H1 (cell line): ENCODE results near the gene HIVEP3. TPM values are rescaled to one million over a fixed set of nuclear protein-coding genes. Genes with fewer than 3 reads are reported as not detected.

ENCODE experiments used
- CTCF ChIA-PET: fragments of 300-600 bp; sonication (Branson Sonifier 250); formaldehyde crosslinking; loops from one replicate; lab custom pipeline; 2021; ENCODE audit not compliant: partially characterized antibody; lab: Charles Lee
- POLR2A ChIA-PET: fragments of 300-600 bp; sonication (Branson Sonifier 250); formaldehyde crosslinking; loops from one replicate; lab custom pipeline; 2021; ENCODE audit warnings: inconsistent platforms; ENCODE audit not compliant: partially characterized antibody; lab: Charles Lee
- DNase-seq, 2 experiments: peaks; one replicate each; pipeline versions ENCODE4 v3.0.0 to v3.0.0-alpha.2; 2010 to 2022; ENCODE audit warnings: low spot score in 2 of 2, low read depth in 1 of 2, mixed read lengths in 1 of 2
- FAIRE-seq: peaks from 2 replicates; lab custom pipeline; 2011; peaks lifted over from hg19 to GRCh38; lab: Jason Lieb, UNC
- H2AFZ ChIP-seq: 2 replicates; pipeline ENCODE4 v1.8.1; 2012; ENCODE audit warnings: low read length, inconsistent platforms
- H2AK5ac ChIP-seq: 2 replicates; pipeline ENCODE4 v1.6.1; 2013; ENCODE audit warnings: low read depth, low read length
- H2BK120ac ChIP-seq: replicated peaks from 2 replicates; pipeline ENCODE3; 2013; ENCODE audit warnings: low read depth, low read length, inconsistent platforms
- H2BK12ac ChIP-seq: 2 replicates; pipeline ENCODE4 v1.6.1; 2013; ENCODE audit warnings: low read depth, low read length
- H2BK15ac ChIP-seq: 2 replicates; pipeline ENCODE4 v1.6.1; 2013; ENCODE audit warnings: low read length
- H2BK20ac ChIP-seq: 2 replicates; pipeline ENCODE4 v1.6.1; 2013; ENCODE audit warnings: low read length
- H2BK5ac ChIP-seq: 2 replicates; pipeline ENCODE4 v1.6.1; 2013; ENCODE audit warnings: low read depth, low read length
- H3K14ac ChIP-seq: 2 replicates; pipeline ENCODE4 v1.6.1; 2013; ENCODE audit warnings: inconsistent platforms; ENCODE audit not compliant: insufficient read length
- H3K18ac ChIP-seq: 2 replicates; pipeline ENCODE4 v1.6.1; 2013; ENCODE audit warnings: low read length; ENCODE audit errors: extremely low read depth
- H3K23ac ChIP-seq: 2 replicates; pipeline ENCODE4 v1.6.1; 2013; ENCODE audit warnings: inconsistent platforms; ENCODE audit not compliant: insufficient read length
- H3K23me2 ChIP-seq: 2 replicates; pipeline ENCODE4 v1.6.1; 2013; ENCODE audit warnings: low read depth, low read length
- H3K27ac ChIP-seq: 2 replicates; pipeline ENCODE4 v1.6.1; 2011; ENCODE audit warnings: low read depth, low read length, inconsistent platforms
- H3K27me3 ChIP-seq, 4 experiments: replicated peaks in 1 of 4; 1 replicate in 1 of 4; 2 replicates in 3 of 4; pipeline versions ENCODE4 v1.6.1 to v1.8.1; 2011 to 2013; ENCODE audit warnings: low read length in 3 of 4, mild to moderate bottlenecking in 3 of 4, inconsistent platforms in 2 of 4, mixed read lengths in 2 of 4, moderate library complexity in 1 of 4; ENCODE audit not compliant: control insufficient read depth in 3 of 4, insufficient read depth in 3 of 4; ENCODE audit errors: extremely low read depth in 1 of 4
- H3K36me3 ChIP-seq, 4 experiments: 2 replicates each; pipeline versions ENCODE4 v1.6.1 to v1.8.1; 2011 to 2013; ENCODE audit warnings: mild to moderate bottlenecking in 4 of 4, low read length in 3 of 4, moderate library complexity in 2 of 4, control low read depth in 1 of 4, inconsistent platforms in 1 of 4; ENCODE audit not compliant: insufficient read depth in 4 of 4, control insufficient read depth in 2 of 4
- H3K4ac ChIP-seq: replicated peaks from 2 replicates; pipeline ENCODE3; 2013; ENCODE audit warnings: low read length, low read depth, mixed read lengths, inconsistent platforms; ENCODE audit not compliant: insufficient read length
- H3K4me1 ChIP-seq, 4 experiments: replicated peaks in 1 of 4; 1 replicate in 1 of 4; 2 replicates in 3 of 4; pipeline versions ENCODE4 v1.6.1 to v1.8.1; 2011 to 2013; ENCODE audit warnings: low read length in 3 of 4, inconsistent platforms in 2 of 4, mixed read lengths in 1 of 4; ENCODE audit not compliant: insufficient read depth in 4 of 4, control insufficient read depth in 3 of 4
- H3K4me2 ChIP-seq, 2 experiments: 2 replicates each; pipeline versions ENCODE4 v1.6.1 to v1.8.1; 2011 to 2013; ENCODE audit warnings: low read depth in 2 of 2, low read length in 2 of 2, control low read depth in 1 of 2, inconsistent platforms in 1 of 2, mild to moderate bottlenecking in 1 of 2; ENCODE audit not compliant: insufficient read depth in 1 of 2
- H3K4me3 ChIP-seq, 4 experiments: fragments of 200-600, 300-600 bp in 1 of 4; sonication (generic), shearing (Covaris generic), sonication (Bioruptor Twin) in 1 of 4; 2 replicates each; pipeline versions ENCODE4 v1.5.1 to v1.8.1; 2011 to 2016; ENCODE audit warnings: low read length in 4 of 4, low read depth in 3 of 4, control low read depth in 2 of 4, inconsistent platforms in 2 of 4, mild to moderate bottlenecking in 2 of 4, mixed read lengths in 1 of 4, moderate library complexity in 1 of 4; ENCODE audit not compliant: insufficient read depth in 2 of 4; ENCODE audit errors: extremely low read depth in 1 of 4
- H3K56ac ChIP-seq: replicated peaks from 2 replicates; pipeline ENCODE3; 2013; ENCODE audit warnings: low read depth, mild to moderate bottlenecking, mixed read lengths, low read length, inconsistent platforms; ENCODE audit not compliant: insufficient read length
- H3K79me1 ChIP-seq: 2 replicates; pipeline ENCODE4 v1.6.1; 2013; ENCODE audit warnings: low read depth, low read length, control low read depth
- H3K79me2 ChIP-seq, 2 experiments: 2 replicates each; pipeline versions ENCODE4 v1.6.1 to v1.8.1; 2012 to 2013; ENCODE audit warnings: low read length in 2 of 2, mild to moderate bottlenecking in 2 of 2, inconsistent platforms in 1 of 2; ENCODE audit not compliant: insufficient read depth in 2 of 2, control insufficient read depth in 1 of 2
- H3K9ac ChIP-seq, 4 experiments: replicated peaks in 1 of 4; 1 replicate in 1 of 4; 2 replicates in 3 of 4; pipeline versions ENCODE4 v1.6.1 to v1.8.1; 2011 to 2013; ENCODE audit warnings: low read depth in 3 of 4, low read length in 3 of 4, control low read depth in 2 of 4, mild to moderate bottlenecking in 2 of 4, moderate library complexity in 2 of 4, inconsistent platforms in 1 of 4; ENCODE audit errors: extremely low read depth in 1 of 4
- H3K9me3 ChIP-seq, 2 experiments: 2 replicates each; pipeline versions ENCODE4 v1.6.1 to v1.8.1; 2012 to 2013; ENCODE audit warnings: mild to moderate bottlenecking in 2 of 2, moderate library complexity in 2 of 2, control low read depth in 1 of 2, inconsistent platforms in 1 of 2, low read depth in 1 of 2, low read length in 1 of 2, mixed read lengths in 1 of 2; ENCODE audit not compliant: insufficient read depth in 2 of 2
- H4K20me1 ChIP-seq, 2 experiments: replicated peaks in 1 of 2; 2 replicates each; pipeline versions ENCODE3 to v1.8.1; 2011 to 2013; ENCODE audit warnings: inconsistent platforms in 2 of 2, low read length in 2 of 2, mild to moderate bottlenecking in 1 of 2; ENCODE audit not compliant: insufficient read depth in 2 of 2, control insufficient read depth in 1 of 2
- H4K5ac ChIP-seq: 2 replicates; pipeline ENCODE4 v1.6.1; 2013; ENCODE audit warnings: low read length, low read depth, mixed read lengths, inconsistent platforms; ENCODE audit not compliant: insufficient read length
- H4K8ac ChIP-seq: 2 replicates; pipeline ENCODE4 v1.8.0; 2013; ENCODE audit warnings: mild to moderate bottlenecking, moderate library complexity, low read length, inconsistent platforms; ENCODE audit not compliant: insufficient read depth; ENCODE audit errors: extremely low read depth
- H4K91ac ChIP-seq: replicated peaks from 2 replicates; pipeline ENCODE3; 2013; ENCODE audit warnings: low read length, mixed read lengths, inconsistent platforms; ENCODE audit not compliant: insufficient read length
- WGBS, 2 experiments: shearing (Covaris generic) in 1 of 2; methylation state at CpG; one replicate each; pipeline versions ENCODE4 v1.1.6 to v1.1.7; 2013 to 2015; ENCODE audit warnings: low lambda C conversion rate in 2 of 2, mixed read lengths in 2 of 2, inconsistent platforms in 1 of 2, low coverage in 1 of 2, missing lambda C conversion rate in 1 of 2; ENCODE audit not compliant: insufficient replicate concordance in 2 of 2, insufficient coverage in 1 of 2, insufficient read length in 1 of 2; ENCODE audit errors: extremely low coverage in 1 of 2, missing lambda C conversion rate in 1 of 2; 5-methylcytosine and 5-hydroxymethylcytosine counted together
- polyA plus RNA-seq, 7 experiments: library from polyadenylated mRNA; depleted of rRNA in 3 of 7; stranded (reverse) in 5 of 7; unstranded in 2 of 7; fragments of >200 nt in 5 of 7; fragments of 200-250 nt in 2 of 7; gene quantifications; 1 replicate in 5 of 7; 2 replicates in 1 of 7; 4 replicates in 1 of 7; pipeline versions ENCODE4 v1.2.1 to v1.2.3, GENCODE V29; 2011 to 2013; ENCODE audit warnings: missing spikeins in 2 of 7, mixed read lengths in 2 of 7
- total RNA-seq: library from RNA; stranded (reverse); fragmentation: NEBNext Ultra II Directional; extraction: Animal tissue kit (Norgen Biotek cat#: 25700); gene quantifications from 2 replicates; pipeline ENCODE4 v1.2.1, GENCODE V29; 2021

HIVEP3 gene
- total and polyA plus RNA-seq, 2 of the 8 experiments (the other 6 are each of a cell fraction or from before 2014, with no cell fraction given), result 0.24 to 0.69 TPM

GRCh38 chr1:41751804-41752513, 166.8 kb downstream of the HIVEP3 start:
- no peak overlapping the region for H3K9ac ChIP-seq
- no peak overlapping the region for H4K5ac ChIP-seq
- no peak overlapping the region for H2BK120ac ChIP-seq
- H3K4me1 ChIP-seq, result peaks cover 0 to 5% (median 3%) of the 10 kb centered on the region in 4 experiments; a peak in 4 of 7 replicates
- no peak overlapping the region for H2AFZ ChIP-seq
- H4K8ac ChIP-seq, result 0 out of 2 replicates have a peak overlapping the region, but pooled peaks have one; percentile 35
- H4K91ac ChIP-seq, result no peak overlapping the region
- ChIA-PET POLR2A (no interaction called here), CTCF (interaction anchor here (1.0 kb wide), 1 partner anchor 307 kb away, joined by 3 read pairs; no protein-coding TSS in a partner anchor)
- no peak overlapping the region for H3K4ac ChIP-seq
- no peak overlapping the region for H2BK15ac ChIP-seq
- H3K14ac ChIP-seq, result no peak overlapping the region
- no peaks in the 10 kb centered on the region for H4K20me1 ChIP-seq
- H3K4me2 ChIP-seq, result no peak overlapping the region
- H3K23me2 ChIP-seq, result no peaks in the 10 kb centered on the region
- no peak overlapping the region for H2BK20ac ChIP-seq
- WGBS, 2 experiments, result 97% methylated on average over 9 of the region's 9 CpGs; no CpG with 5 or more reads in 1 of the 2 experiments
- no peak overlapping the region for H3K56ac ChIP-seq
- H3K27ac ChIP-seq, result no peak overlapping the region
- H2BK5ac ChIP-seq, result no peak overlapping the region
- no peaks in the 10 kb centered on the region for H3K27me3 ChIP-seq
- H3K23ac ChIP-seq, result no peak overlapping the region
- no peaks in the 10 kb centered on the region for H3K79me1 ChIP-seq
- no peak overlapping the region for H3K18ac ChIP-seq
- no peak overlapping the region for H3K4me3 ChIP-seq
- H3K79me2 ChIP-seq, result no peaks in the 10 kb centered on the region
- H2BK12ac ChIP-seq, result no peak overlapping the region
- no peak for FAIRE-seq
- H3K9me3 ChIP-seq, result no peaks in the 10 kb centered on the region
- no peaks in the 10 kb centered on the region for H3K36me3 ChIP-seq
- no peak for DNase-seq
- H2AK5ac ChIP-seq, result no peak overlapping the region
